H1 (cell line): ENCODE data around the gene PDHX.

Experiments
- BRCA1 ChIP-seq: IDR thresholded peaks from 2 replicates; pipeline ENCODE4 v1.6.1; 2012; ENCODE audit warnings: low read depth, low read length, improper control_type of control experiment
- CHD2 ChIP-seq: IDR thresholded peaks from 2 replicates; pipeline ENCODE4 v1.6.1; 2012; ENCODE audit warnings: low read length, improper control_type of control experiment
- EP300 ChIP-seq, 2 experiments: IDR thresholded peaks; 1 replicate in 1 of 2; 2 replicates in 1 of 2; pipeline ENCODE4 v1.6.1; 2011 to 2012; ENCODE audit warnings: low read depth in 2 of 2, low read length in 2 of 2, mild to moderate bottlenecking in 2 of 2, borderline replicate concordance in 1 of 2, inconsistent platforms in 1 of 2, moderate library complexity in 1 of 2
- NANOG ChIP-seq: IDR thresholded peaks from 2 replicates; pipeline ENCODE4 v1.6.1; 2011; ENCODE audit warnings: low read length, low read depth, mild to moderate bottlenecking, inconsistent platforms; ENCODE audit not compliant: insufficient read depth, poor library complexity, severe bottlenecking
- PHF8 ChIP-seq: fragments of 200-600 bp; sonication (generic); conservative IDR thresholded peaks from 2 replicates; pipeline ENCODE4 v1.7.1; 2012; ENCODE audit warnings: low read depth, mild to moderate bottlenecking, inconsistent platforms, low read length, moderate library complexity
- RXRA ChIP-seq: IDR thresholded peaks from 2 replicates; pipeline ENCODE4 v1.6.1; 2011; ENCODE audit warnings: low read depth, mild to moderate bottlenecking, low read length, moderate library complexity; ENCODE audit not compliant: insufficient read depth
- SIN3A ChIP-seq, 2 experiments: IDR thresholded peaks in 1 of 2; conservative IDR thresholded peaks in 1 of 2; 2 replicates each; pipeline ENCODE4 v1.6.1; 2011 to 2012; ENCODE audit warnings: low read length in 2 of 2, improper control_type of control experiment in 1 of 2, low read depth in 1 of 2, mild to moderate bottlenecking in 1 of 2
- SIX5 ChIP-seq: IDR thresholded peaks from 2 replicates; pipeline ENCODE4 v1.6.1; 2011; ENCODE audit warnings: mild to moderate bottlenecking, low read depth, low read length
- TEAD4 ChIP-seq: IDR thresholded peaks from 2 replicates; pipeline ENCODE4 v1.6.1; 2012; ENCODE audit warnings: low read depth, low read length, inconsistent platforms, mixed read lengths
- ZNF274 ChIP-seq: IDR thresholded peaks from 2 replicates; pipeline ENCODE4 v1.7.0; 2012; ENCODE audit warnings: low read length, borderline replicate concordance; ENCODE audit errors: extremely low read depth
- TF ChIP-seq, protein P1 (sequence below), 3 experiments: IDR thresholded peaks; 1 replicate in 2 of 3; 2 replicates in 1 of 3; pipeline versions ENCODE4 v1.5.1 to v1.6.1; 2011; ENCODE audit warnings: low read length in 3 of 3, mild to moderate bottlenecking in 3 of 3, inconsistent platforms in 2 of 3, low read depth in 1 of 3, moderate library complexity in 1 of 3; ENCODE audit not compliant: insufficient read depth in 1 of 3; ENCODE audit errors: control extremely low read depth in 1 of 3
- TF ChIP-seq, protein P2 (sequence below): IDR thresholded peaks from 2 replicates; pipeline ENCODE4 v1.6.1; 2011; ENCODE audit warnings: low read depth, mild to moderate bottlenecking, low read length; ENCODE audit not compliant: insufficient read depth

DNA sequence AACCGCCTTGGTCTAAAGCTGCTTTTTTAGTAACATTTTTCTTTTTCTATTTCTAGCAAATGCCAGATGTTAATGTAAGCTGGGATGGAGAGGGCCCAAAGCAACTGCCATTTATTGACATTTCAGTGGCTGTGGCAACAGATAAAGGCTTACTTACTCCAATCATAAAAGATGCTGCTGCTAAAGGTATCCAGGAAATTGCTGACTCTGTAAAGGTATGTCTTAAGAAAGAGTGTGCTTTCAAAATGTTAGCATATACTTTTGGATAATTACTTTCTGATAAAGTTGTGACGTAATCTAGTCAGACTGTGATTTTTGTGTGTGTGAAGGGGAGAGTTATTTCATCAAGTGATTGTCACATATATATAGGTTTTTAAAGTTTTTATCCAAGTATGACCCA, 68.1 kb downstream of the PDHX start:
- TF ChIP-seq ZNF274 (no peak), SIX5 (no peak), CHD2 (no peak), RXRA (no peak), EP300 (IDR thresholded peaks at IDR 0.05; ENCODE audit: borderline replicate concordance in 1 of 2, low read depth in 2 of 2, low read length in 2 of 2) (no peak), TEAD4 (no peak), BRCA1 (no peak), SIN3A (conservative IDR thresholded peaks at IDR 0.05 in 1 of 2, IDR thresholded peaks at IDR 0.05 in 1 of 2; ENCODE audit: low read depth in 1 of 2, low read length in 2 of 2) (no peak), NANOG (no peak), PHF8 (no peak)
- TF ChIP-seq, protein P1, sequence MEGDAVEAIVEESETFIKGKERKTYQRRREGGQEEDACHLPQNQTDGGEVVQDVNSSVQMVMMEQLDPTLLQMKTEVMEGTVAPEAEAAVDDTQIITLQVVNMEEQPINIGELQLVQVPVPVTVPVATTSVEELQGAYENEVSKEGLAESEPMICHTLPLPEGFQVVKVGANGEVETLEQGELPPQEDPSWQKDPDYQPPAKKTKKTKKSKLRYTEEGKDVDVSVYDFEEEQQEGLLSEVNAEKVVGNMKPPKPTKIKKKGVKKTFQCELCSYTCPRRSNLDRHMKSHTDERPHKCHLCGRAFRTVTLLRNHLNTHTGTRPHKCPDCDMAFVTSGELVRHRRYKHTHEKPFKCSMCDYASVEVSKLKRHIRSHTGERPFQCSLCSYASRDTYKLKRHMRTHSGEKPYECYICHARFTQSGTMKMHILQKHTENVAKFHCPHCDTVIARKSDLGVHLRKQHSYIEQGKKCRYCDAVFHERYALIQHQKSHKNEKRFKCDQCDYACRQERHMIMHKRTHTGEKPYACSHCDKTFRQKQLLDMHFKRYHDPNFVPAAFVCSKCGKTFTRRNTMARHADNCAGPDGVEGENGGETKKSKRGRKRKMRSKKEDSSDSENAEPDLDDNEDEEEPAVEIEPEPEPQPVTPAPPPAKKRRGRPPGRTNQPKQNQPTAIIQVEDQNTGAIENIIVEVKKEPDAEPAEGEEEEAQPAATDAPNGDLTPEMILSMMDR (IDR thresholded peaks at IDR 0.05; ENCODE audit: control extremely low read depth in 1 of 3, insufficient read depth in 1 of 3, low read depth in 1 of 3, low read length in 3 of 3) = no peak
- TF ChIP-seq, protein P2, sequence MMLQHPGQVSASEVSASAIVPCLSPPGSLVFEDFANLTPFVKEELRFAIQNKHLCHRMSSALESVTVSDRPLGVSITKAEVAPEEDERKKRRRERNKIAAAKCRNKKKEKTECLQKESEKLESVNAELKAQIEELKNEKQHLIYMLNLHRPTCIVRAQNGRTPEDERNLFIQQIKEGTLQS = no peak
